Dedifferentiated amniotic fluid mesenchymal stem cell (primary cell): Measurements from ENCODE around the gene CAMTA1.

Experiments
- DNase-seq: peaks from one replicate; pipeline ENCODE4 v3.0.0-alpha.2; 2016; ENCODE audit errors: extremely low spot score

The CAMTA1 gene

GRCh38 chr1:6958407-6959030, 173.3 kb downstream of the CAMTA1 start:
- no peak for DNase-seq

- no peak for DNase-seq
Observed at GRCh38 chr1:6959491-6959890, 174.2 kb downstream of the CAMTA1 start.

- peak; percentile 87 for DNase-seq
Observed at GRCh38 chr1:6960291-6960811, 175.1 kb downstream of the CAMTA1 start.

GRCh38 chr1:6960860-6961259, 175.6 kb downstream of the CAMTA1 start:
- DNase-seq = no peak

- DNase-seq = no peak
Observed at GRCh38 chr1:6961289-6961688, 176.0 kb downstream of the CAMTA1 start.

GRCh38 chr1:6961905-6962477, 176.7 kb downstream of the CAMTA1 start:
- DNase-seq = no peak

GRCh38 chr1:6962478-6962995, 177.3 kb downstream of the CAMTA1 start:
- no peak for DNase-seq

GRCh38 chr1:6962996-6963911, 178.0 kb downstream of the CAMTA1 start:
- no peak for DNase-seq

- no peak for DNase-seq
Observed at GRCh38 chr1:6963912-6964307, 178.7 kb downstream of the CAMTA1 start.

- DNase-seq = no peak
Observed at GRCh38 chr1:6965083-6965934, 180.1 kb downstream of the CAMTA1 start.

GRCh38 chr1:6965935-6966241, 180.6 kb downstream of the CAMTA1 start:
- DNase-seq = no peak

GRCh38 chr1:6966326-6966725, 181.1 kb downstream of the CAMTA1 start:
- no peak for DNase-seq

- DNase-seq = no peak
Observed at GRCh38 chr1:6967431-6968111, 182.3 kb downstream of the CAMTA1 start.

GRCh38 chr1:6969106-6969505, 183.9 kb downstream of the CAMTA1 start:
- no peak for DNase-seq

- no peak for DNase-seq
Observed at GRCh38 chr1:6969762-6970161, 184.5 kb downstream of the CAMTA1 start.

- DNase-seq = no peak
Observed at GRCh38 chr1:6970221-6970620, 185.0 kb downstream of the CAMTA1 start.

- no peak for DNase-seq
Observed at GRCh38 chr1:6971048-6971447, 185.8 kb downstream of the CAMTA1 start.

GRCh38 chr1:6971699-6972098, 186.4 kb downstream of the CAMTA1 start:
- no peak for DNase-seq

- no peak for DNase-seq
Observed at GRCh38 chr1:6972399-6972798, 187.1 kb downstream of the CAMTA1 start.

- no peak for DNase-seq
Observed at GRCh38 chr1:6975331-6976043, 190.2 kb downstream of the CAMTA1 start.

GRCh38 chr1:6976044-6976375, 190.8 kb downstream of the CAMTA1 start:
- no peak for DNase-seq
